ENCODE results near the gene CHN2.

Gene CHN2

DNA sequence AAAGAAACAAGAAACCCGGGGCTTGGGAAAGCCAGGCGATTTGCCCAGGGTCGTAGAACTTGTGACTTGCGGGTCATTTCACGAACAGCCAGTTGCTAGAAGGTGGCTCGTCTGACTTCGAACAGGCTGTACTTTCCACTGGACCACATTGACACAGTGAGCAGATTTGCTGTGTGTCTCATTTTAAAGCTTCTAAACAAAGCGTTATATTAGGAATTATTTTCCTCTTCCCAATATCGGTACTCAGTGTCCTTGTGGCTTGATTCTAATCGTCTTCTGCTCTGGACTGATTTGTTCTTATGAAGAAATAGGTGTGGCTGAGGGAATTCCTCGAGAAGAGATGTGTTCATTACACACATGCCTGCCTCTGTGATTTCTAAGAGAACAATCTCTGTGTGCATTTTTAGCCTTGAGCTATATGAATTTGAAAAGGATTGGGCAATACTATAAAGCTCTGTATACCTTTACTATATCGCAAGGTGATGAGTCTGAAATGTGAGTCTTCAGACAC is 219.1 kb downstream of the CHN2 start:
- no peak for DNase-seq

DNA sequence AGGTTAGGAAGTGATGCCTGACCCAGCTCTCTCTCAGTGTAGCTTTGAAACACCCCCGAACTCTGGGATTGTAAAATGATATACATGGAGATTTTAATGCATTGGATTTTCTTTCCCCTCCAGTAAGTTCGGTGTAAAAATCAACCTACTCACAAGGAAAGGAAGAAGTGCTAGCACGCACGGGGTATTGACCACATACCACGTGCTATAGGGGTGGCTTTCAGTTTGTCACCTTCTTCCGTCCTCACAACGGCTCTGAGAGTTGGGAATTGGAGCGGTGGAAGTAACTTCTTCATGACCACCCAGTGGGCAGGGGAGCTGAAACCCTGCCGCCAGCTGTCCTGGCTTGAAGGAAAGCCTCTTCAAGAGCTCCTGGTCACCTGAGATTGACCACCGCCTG is 219.6 kb downstream of the CHN2 start:
- no peak for DNase-seq

DNA sequence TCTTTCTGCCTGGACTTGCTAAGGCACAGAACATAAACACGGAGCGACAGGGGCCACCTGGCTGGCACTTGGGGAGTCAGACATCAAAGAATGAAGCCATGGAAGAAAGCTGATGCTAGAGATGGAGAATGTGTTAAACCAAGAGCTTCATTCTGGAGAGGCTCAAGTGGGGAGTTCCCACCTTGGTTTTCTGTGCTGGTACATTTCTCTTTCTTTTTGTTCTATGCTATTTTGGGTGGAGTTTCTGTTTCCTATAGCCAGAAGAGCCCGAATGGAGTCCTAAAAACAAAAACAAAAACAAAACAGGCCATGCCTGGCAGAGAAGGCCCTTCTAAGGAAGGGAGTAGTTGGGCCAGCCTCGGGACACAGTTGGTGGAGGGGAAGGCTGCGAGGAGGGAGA is 220.6 kb downstream of the CHN2 start:
- DNase-seq: no peak

DNA sequence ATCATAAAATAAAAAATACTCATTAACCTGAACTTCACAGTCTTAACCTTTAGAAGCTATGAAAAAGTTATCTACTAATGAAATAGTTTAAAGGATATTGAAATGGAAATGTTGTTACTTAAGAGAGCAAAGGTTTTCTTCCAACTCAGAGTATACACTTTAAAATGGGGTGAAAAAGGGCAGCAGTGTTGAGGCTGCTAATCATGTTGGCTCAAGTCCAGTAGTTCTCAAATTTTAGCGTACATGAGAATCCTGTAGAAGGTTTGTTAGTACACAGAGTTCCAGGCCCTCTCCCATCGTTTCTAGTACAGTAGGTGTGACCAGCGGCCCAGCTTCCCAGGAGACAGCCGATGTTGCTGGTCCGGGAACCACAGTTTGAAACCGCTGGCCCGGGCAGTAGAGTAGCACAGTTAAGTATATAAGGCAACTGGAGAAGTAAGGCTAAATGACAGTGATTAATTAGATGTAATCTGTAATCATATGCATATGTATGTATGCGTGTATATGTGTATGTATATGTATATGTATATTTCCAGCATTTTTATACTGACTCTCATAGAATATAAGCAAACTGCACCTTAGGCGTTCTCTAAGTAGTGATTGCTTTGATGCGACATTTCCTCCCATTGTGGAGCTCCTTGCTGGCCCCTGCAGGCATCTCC is 221.8 kb downstream of the CHN2 start:
- no peak for DNase-seq

DNA sequence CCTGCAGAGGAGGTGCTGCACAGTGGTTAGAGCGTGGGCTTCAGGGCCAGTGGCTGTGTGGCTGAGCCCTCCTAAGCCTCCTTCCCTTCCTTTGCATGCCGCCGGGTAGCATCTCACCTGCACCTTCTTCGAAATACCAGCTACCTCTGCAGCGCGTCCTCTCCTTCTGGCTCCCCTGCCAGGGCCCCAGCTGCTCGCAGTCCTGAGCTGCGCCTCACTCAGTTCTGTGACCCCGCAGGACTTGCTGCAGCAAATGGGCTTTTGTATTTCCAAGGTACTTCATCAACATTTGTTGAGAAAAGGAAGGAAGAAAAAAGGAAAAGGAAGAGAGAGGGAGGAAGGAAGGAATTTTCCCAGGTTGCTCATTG is 222.3 kb downstream of the CHN2 start:
- no peak for DNase-seq

DNA sequence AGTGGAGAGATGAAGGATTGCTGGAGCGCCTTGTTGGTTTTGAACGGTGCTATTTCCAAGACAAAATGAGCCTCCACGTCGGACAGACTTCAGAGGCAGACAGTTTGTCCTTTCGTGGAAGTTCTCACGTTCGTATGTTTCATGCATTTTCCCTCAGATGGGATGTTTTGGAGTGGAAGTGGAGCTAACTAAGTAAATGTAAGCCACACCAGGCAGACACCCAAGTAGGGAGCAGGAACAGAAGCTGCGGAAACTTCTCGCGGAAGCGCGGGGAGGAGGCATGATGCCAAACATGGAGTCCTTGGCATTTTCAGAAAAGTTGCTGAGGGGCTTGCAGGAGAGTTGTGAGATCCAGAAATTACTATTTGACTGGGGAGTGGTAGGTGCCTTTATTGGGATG is 223.5 kb downstream of the CHN2 start:
- DNase-seq: no peak

DNA sequence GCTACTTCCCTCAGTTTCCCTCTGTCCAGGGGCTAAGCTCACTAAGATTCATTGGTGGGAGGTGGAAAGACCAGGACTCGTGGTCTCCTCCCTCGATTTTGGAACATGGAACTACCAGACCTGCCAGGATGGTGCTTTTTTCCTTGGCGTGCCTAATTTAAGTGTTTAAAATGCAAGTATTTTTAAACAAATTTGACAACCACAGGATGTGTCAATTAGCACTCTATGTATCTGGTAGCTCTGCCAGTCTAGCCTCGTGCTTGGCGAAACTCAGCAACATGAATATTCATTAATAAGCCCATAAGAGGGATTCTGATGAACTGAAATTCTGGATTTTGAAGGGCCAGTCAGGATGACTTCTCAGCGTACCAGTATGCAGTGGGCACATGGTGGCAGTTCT is 224.1 kb downstream of the CHN2 start:
- DNase-seq: no peak

DNA sequence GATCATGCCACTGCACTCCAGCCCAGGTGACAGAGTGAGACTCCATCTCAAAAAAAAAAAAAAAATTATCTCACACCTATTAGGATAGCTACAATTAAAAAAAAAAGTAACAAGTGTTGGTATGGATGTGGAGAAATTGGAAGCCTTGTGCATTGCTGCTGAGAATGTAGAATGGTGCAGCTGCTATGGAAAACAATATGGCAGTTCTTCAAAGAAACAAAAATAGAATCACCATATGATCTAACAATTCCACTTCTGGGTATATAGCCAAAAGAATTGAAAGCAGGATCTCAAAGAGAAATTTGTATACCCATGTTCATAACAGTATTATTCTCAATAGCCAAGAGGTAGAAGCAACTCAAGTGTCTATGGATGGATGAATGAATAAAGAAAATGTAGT is 225.4 kb downstream of the CHN2 start:
- no peak for DNase-seq

DNA sequence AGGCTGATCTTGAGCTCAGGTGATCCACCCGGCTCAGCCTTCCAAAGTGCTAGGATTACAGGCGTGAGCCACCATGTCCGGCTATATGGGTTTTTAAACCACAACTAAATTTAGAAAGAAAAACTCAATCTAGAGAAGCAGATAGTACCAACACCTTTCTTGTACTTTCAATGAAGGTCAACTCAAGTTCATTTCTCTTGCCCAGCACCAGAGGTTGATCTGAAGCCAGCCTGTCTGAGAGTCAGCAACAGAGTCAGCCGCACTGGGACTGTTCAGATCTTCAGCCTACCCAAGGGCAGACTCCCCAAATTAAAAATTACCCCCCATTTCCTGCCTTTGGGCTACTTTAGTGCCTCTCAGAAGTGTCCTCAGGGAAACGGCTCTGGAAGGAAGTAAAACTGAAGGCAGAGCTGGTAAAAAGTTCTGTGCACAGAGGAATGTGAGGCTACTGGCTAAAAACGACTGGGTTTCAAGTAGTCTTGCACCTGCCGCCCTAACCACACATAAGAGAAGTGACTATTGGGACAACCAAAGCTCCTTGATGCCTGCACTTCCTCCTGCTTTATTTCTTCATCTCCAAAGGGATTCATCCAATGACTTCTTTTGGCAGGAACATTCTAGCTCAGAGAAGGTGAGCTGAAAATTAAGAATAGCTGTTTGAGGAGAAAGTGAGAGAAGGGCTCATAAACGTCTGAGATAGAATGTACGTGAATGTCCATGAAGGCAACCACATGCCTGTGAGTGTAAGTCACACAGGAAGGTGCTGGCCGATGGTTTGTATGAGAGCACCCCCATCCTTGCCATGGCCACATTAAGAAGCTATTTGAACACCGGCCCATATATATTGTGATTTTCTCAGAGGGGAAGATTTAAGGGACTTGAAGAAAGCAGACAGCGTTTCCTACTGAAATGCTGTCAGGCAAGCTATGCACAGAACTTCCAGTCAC is 226.7 kb downstream of the CHN2 start:
- DNase-seq: no peak

DNA sequence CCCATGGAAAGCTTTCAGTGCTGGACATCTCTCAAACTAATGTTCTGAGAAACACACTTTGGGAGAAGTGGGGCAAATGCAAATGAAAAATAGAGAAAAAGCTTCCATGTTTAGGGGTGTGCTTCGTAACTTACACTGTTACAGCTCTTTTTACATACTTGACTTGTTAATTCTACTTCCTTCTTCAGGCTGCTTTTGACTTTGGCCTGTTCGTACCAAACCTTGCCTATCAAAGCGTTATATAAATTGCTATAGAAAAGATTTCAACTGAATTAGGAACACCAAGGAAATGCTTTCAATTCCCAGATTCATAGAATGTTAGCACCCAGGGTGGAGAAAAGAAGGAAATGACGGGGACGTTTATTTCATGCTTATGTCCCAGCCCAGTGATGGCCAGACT is 228.3 kb downstream of the CHN2 start:
- no peak for DNase-seq

DNA sequence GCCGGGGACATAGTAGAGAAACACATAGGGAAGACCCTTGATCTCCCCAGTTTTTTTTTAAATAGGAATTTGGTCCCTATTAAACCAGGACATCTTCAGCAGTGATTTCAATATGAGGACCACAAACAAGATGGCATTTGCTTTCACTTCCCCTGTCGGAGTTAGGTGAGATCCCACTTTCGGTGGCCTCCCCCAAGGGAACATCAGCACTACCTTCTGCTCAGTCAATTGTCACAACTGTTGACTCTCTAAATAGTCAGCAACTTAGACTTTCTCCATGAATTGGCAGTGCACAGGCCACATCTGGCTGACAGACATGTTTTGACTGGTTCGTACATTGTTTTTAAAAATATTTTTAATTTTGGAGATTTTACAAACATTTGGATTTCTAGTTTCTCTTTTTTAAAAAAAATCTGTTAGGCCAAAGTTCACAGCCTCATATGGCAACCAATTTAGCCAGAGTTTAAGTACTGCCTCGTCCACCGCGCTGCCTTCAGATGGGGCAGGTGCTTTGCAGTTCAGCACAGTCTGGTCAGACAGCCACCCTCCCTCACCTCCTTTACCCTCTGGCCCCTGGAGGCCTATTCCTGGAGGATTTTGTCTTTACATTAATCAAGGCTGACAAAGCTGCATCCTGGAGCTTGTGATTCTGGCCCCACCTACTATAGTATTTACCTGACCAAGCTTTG is 229.9 kb downstream of the CHN2 start:
- DNase-seq: no peak

DNA sequence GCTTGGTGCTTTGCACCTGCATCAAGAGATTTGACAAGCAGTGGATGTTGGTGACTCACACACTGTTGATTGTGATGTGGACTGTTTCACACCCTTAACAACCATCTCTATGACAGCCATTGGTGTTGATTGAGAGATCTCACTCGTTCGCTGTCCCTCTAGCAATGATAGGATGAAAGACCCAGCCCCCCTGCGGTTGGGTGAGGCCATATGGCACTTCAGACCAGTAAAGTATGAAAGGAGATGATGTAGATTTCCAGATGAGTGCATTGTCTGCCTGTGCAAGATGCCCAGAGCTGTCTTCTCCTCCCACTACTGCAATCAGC is 230.4 kb downstream of the CHN2 start:
- no peak for DNase-seq

DNA sequence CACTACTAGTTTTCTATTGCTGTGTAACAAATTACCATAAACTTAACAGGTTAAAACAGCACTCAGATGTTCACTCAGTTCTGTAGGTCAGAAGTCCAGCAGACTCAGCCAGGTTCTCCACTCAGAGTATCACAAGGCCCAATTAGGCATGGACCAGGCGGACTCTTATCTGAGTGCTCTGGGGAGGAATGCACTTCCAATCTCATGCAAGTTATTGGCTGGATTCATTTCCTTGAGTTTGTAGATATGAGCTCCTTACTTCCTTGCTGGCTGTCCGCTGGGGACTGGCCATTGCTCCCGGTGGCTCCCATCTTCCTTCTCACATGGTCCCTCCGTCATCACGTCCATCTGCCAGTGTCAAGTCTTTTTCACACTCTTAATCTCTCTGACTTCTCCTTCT is 232.0 kb downstream of the CHN2 start:
- DNase-seq: no peak

DNA sequence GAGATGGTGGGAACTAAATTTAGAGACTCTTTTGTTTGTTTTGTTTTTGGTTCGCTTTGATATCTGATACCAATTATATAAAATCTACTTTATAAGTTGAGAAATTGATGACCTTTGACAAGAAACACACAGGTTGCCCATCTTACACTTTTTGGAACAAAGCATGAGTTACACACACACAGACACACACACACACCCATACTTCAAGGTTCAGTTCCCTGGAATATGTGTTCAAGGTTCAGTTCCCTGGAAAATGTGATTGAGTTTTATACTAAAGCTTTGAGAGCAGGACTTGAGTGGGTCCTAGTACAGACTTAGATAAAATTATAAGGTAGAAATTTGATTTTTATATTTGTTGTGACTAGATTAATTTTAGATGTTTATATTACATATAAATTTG is 234.8 kb downstream of the CHN2 start:
- no peak for DNase-seq

DNA sequence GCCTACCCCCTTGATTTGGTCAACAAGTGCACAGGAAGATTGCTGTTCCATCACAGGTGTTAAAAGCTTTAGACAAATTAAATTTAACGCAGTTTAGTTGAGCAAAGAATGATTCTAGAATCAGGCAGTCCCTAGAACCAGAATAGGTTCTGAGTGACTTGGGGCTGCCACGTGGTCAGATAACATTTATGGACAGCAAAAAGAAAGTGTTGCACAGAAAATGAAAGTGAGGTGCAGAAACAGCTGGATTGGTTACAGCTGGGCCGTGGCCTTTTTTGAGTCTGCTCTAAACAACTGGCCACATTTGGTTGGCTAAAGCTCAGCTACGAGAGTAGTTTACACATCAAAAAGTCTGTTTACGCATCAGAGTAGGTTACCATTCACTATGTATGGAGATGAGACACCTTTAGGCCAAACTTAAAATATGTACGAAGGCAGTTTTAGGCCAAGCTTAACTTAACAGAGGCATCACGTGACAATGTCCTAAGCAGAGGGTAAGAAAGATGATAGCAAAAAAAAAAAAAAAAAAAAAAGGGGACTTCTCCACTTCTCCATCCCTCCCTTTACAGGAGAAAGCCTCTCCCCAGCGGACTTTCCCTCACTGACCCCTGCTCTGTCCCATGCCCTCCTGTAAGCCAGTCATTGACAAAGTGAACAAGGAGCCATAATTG is 235.8 kb downstream of the CHN2 start:
- no peak for DNase-seq

DNA sequence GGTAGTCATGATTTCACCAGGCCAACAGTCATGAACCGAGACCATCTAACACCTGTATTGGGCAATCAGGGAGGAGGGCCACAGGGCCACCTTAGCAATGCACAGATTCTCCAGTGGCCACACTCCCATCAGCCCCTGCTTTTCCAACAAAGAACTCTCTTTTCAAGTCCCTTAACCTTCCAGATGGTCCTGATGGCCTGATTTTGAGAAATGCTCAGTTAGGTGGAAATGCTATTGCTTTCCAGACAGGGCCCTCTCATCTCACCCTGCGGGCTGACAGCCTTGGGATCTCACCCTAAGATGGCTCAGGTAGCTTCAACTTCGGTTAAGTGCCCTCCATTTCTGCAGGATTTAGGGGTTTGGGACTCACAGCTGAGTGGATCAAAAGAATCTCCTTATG is 237.1 kb downstream of the CHN2 start:
- no peak for DNase-seq

DNA sequence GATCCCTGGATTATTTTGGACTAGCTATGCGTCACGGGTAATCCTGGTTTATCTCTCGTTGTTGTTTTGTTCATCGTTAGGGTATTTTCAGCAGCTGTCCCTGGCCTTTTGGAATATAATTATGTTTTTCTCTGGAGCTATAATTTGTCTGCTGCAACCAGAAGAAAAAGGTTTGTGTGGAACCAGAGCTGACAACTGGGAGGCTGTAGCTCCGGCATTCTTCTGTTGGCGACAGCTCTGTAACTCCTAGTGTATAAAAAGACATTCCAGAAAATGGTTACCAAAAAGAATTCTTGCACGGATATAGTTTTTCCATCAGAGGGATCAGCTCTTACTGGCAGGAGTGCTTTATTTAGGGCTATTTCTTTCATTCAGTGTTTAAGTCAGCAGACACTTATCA is 238.1 kb downstream of the CHN2 start:
- no peak for DNase-seq

DNA sequence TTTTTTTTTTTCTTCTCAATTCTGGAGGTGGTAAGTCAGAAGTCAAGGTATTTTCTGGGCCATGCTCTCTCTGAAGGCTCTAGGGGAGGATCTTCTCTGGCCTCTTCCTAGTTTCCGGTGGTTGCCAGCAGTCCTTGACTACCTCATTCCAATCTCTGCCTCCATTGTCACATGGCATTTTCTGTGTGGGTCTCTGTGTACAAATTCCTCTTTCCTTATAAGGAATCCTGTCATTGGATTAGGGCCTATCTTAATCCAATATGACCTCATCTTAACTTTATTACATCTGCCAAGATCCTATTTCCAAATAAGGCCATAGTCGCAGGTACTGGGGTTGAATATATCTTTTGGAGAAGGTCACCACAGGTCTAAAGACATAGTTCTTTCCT is 239.8 kb downstream of the CHN2 start:
- DNase-seq: no peak

DNA sequence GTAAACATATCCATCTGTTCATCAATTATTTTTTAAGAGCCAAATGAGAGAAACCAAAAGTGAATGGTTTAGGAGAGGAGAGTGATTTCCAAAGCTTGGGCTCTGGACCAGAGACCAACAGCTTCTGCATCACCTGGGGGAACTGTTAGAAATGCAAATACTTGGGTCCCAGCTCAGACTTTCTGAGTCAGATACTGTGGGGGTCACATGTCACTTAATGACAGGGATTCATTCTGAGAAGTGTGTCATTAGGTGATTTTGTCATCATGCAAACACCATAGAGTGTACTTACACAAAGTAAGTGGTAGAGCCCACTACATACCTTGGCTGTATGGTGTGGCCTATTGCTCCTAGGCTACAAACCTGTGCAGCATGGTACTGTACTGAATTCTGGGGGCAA is 240.6 kb downstream of the CHN2 start:
- no peak for DNase-seq

DNA sequence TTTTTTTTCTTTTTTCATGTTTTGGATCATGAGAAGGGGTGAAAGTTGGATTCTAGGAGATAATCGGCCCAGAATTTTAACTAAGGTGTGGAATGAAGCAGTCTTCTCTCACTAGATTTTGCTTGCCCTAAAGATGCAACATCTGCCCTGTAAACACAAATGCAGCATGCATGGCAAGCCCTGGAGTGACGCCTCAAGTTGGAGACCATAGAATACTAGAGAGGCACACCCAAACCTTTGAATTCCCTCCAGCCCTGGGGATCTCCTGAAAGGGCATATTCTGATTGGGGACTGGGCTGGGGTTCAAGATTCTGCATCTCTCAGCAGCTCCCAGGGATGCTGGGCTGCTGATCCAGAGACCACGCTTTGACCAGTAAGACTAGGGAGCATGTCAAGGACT is 241.3 kb downstream of the CHN2 start:
- no peak for DNase-seq

DNA sequence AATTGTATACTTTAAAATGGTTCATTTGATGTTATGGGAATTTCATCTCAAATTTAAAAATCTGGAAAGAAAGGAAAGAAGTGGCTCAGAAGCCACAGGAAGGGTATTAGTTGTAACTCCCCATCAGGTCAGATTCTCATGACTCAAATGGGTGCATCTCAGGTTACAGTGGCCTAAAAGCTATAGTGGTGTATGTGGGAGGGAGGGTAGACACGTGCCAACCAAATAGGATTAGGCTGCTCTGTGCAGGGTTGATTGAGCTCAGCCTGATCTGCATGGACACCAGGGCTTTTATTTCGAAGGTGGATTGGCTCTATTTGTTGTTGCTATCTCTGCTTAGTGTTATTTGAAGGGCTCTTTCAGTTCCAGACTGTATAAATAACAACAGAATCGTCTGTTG is 247.6 kb downstream of the CHN2 start:
- no peak for DNase-seq

DNA sequence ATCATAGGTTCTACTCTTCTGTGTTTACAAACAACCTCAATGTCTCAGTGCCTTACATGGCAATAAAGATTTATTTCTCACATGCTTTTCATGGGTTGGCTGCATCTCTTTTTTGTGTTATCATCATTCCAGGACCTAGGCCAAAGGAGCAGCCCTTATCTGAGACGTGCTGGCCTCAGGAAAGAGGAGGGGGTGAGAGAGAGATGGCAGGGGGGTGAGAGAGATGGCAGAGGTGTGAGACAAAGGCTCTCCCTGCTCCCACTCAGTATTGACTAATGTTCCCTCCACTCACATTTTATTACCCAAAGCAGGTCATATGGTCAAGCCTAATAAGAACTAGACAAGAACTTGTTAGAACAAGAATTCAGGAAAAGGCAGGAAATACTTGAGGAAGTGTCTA is 249.0 kb downstream of the CHN2 start:
- no peak for DNase-seq

DNA sequence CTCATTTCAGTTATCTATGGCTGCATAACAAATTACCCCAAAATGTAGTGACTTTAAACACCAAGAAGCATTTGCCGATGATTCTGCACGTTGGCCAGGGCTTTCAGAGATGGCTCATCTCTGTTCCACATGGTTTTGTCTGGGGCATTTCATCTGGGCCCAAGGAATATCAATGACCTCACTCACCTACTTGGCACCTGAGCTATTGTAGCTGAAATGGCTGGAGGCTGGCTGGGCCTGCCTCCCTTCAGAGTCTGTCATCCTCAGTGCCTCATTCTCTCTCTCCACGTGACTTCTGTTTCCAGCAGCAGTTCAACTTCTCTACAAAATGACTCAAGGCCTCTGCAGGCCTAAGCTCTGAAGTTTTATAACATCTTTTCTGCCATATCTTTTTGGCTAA is 249.7 kb downstream of the CHN2 start:
- DNase-seq: no peak

DNA sequence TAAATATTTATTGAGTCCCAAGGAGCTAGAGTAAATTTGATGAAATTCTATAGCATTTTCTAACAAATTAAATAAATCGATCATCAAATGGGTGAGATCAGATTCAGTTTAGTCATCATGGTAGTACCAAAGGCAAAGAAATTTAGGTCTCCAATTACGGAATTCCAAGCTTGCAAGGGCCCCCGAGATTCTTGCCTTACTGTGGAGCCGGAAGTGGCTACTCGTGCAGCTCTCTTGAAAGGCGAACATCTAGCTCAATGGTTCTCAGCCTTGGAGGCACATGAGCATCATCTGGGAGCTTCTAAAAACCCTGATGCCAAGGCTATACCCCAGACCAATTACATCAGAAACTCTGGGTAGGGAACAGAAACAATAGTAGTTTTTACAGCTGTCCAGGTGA is 251.2 kb downstream of the CHN2 start:
- no peak for DNase-seq
